HL-60/S4 treated with retinoic acid at 250 ng/mL for 4 days and 3 days (cell line): ENCODE measurements around the gene GJA1.
"Not testable (repeated sequence)": the region's sequence is repeated elsewhere in the genome, so short reads cannot be mapped to it uniquely, and the experiment has no call there.

Experiments
- in situ Hi-C: fragments of 300-500 bp; cut with MboI; formaldehyde crosslinking; loops from 2 replicates; pipeline ENCODE4 v1.7.0; 2022; ENCODE audit warnings: low sequenced_read_pairs

The GJA1 gene

GRCh38 chr6:121436960-121437850, 1.8 kb downstream of the GJA1 start:
- in situ Hi-C loops, result no loop called here

GRCh38 chr6:121437851-121438651, 2.6 kb downstream of the GJA1 start:
- in situ Hi-C loops, result no loop called here

GRCh38 chr6:121438869-121439268, 3.4 kb downstream of the GJA1 start:
- in situ Hi-C loops, result no loop called here

GRCh38 chr6:121439475-121439874, 4.0 kb downstream of the GJA1 start:
- in situ Hi-C loops, result no loop called here

- in situ Hi-C loops, result no loop called here
Measured at GRCh38 chr6:121439926-121440325, 4.5 kb downstream of the GJA1 start.

- in situ Hi-C loops, result no loop called here
Measured at GRCh38 chr6:121441477-121441876, 6.0 kb downstream of the GJA1 start.

GRCh38 chr6:121442576-121442975, 7.1 kb downstream of the GJA1 start:
- in situ Hi-C loops, result no loop called here

- in situ Hi-C loops, result no loop called here
Measured at GRCh38 chr6:121443971-121444541, 8.6 kb downstream of the GJA1 start.

- in situ Hi-C loops, result not testable (repeated sequence)
Measured at GRCh38 chr6:121446705-121447104, 11.3 kb downstream of the GJA1 start.

- in situ Hi-C loops, result not testable (repeated sequence)
Measured at GRCh38 chr6:121447746-121448145, 12.3 kb downstream of the GJA1 start.

- in situ Hi-C loops, result not testable (repeated sequence)
Measured at GRCh38 chr6:121448528-121448927, 13.1 kb downstream of the GJA1 start.

- in situ Hi-C loops, result no loop called here
Measured at GRCh38 chr6:121449331-121449730, 13.9 kb downstream of the GJA1 start.

- in situ Hi-C loops, result no loop called here
Measured at GRCh38 chr6:121450242-121450641, 14.8 kb downstream of the GJA1 start.

GRCh38 chr6:121451250-121451649, 15.8 kb downstream of the GJA1 start:
- in situ Hi-C loops, result no loop called here

- in situ Hi-C loops, result no loop called here
Measured at GRCh38 chr6:121453191-121453590, 17.7 kb downstream of the GJA1 start.

- in situ Hi-C loops, result no loop called here
Measured at GRCh38 chr6:121460170-121460569, 24.7 kb downstream of the GJA1 start.

GRCh38 chr6:121463087-121463486, 27.6 kb downstream of the GJA1 start:
- in situ Hi-C loops, result no loop called here

GRCh38 chr6:121465101-121465500, 29.7 kb downstream of the GJA1 start:
- in situ Hi-C loops, result no loop called here

GRCh38 chr6:121479486-121480098, 44.1 kb downstream of the GJA1 start:
- in situ Hi-C loops, result no loop called here

GRCh38 chr6:121480099-121480713, 44.8 kb downstream of the GJA1 start:
- in situ Hi-C loops, result no loop called here
